Measurements from ENCODE around the gene RPUSD1. TPM values are rescaled to one million over a fixed set of nuclear protein-coding genes. Genes with fewer than 3 reads are reported as not detected.

Gene RPUSD1
- total RNA-seq, 1 donor from 2014 or later: 28.5 TPM

DNA sequence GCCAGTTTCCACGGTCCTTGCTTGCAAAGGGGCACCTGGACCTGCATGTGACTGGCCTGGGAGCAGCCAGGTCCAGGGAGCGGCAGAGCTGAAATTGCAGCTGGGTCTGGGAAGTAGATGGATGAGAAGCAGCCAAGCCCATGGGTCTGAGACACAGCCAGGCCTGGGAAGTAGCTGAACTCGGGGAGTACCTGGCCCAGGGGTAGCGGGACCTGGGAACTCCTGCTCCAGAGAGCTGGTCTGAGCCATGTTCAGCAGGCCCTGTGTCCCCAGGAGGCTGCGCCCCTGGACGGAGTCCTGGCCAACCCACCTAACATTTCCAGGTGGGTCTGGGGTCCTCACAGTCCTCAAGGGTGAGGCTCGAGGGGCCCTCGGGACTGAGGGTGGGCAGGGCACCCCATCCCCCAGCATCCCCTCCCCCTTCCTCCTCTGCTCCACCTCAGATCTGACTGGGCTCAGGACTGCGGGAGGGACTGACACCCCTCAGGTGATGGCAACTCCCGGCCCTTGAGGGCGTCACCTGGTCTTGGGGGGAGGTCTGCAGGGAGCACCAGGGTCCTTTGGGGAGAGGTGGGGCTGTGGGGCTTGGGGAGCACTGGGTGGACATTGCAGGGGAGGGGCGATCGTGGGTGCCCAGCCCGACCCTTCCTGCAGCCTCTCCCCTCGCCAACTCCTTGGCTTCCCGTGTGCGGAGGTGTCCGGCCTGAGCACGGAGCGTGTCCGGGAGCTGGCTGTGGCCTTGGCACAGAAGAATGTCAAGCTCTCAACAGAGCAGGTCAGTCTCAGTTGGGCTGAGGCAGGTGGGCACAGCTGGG, 24.6 kb downstream of the RPUSD1 start:
- Mint-ChIP-seq H3K36me3 (ENCODE audit: unreplicated experiment) (no peaks in the 10 kb centered on the region), H3K9me3 (ENCODE audit: unreplicated experiment) (no peaks in the 10 kb centered on the region), H3K4me3 (ENCODE audit: unreplicated experiment) (no peak overlapping the region), H3K4me1 (ENCODE audit: low read depth, unreplicated experiment) (no peaks in the 10 kb centered on the region), H3K27me3 (ENCODE audit: unreplicated experiment) (peaks cover 5% of the 10 kb centered on the region), H3K27ac (ENCODE audit: unreplicated experiment) (no peak overlapping the region)
- TF ChIP-seq, protein P1, sequence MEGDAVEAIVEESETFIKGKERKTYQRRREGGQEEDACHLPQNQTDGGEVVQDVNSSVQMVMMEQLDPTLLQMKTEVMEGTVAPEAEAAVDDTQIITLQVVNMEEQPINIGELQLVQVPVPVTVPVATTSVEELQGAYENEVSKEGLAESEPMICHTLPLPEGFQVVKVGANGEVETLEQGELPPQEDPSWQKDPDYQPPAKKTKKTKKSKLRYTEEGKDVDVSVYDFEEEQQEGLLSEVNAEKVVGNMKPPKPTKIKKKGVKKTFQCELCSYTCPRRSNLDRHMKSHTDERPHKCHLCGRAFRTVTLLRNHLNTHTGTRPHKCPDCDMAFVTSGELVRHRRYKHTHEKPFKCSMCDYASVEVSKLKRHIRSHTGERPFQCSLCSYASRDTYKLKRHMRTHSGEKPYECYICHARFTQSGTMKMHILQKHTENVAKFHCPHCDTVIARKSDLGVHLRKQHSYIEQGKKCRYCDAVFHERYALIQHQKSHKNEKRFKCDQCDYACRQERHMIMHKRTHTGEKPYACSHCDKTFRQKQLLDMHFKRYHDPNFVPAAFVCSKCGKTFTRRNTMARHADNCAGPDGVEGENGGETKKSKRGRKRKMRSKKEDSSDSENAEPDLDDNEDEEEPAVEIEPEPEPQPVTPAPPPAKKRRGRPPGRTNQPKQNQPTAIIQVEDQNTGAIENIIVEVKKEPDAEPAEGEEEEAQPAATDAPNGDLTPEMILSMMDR (IDR thresholded peaks at IDR 0.05; ENCODE audit: partially characterized antibody, unreplicated experiment): no peak
- no peak for DNase-seq

GRCh38 chr16:762595-763268, 25.4 kb downstream of the RPUSD1 start:
- no peak overlapping the region for H3K4me3 Mint-ChIP-seq (ENCODE audit: unreplicated experiment)
- H3K4me1 Mint-ChIP-seq (ENCODE audit: low read depth, unreplicated experiment): no peaks in the 10 kb centered on the region
- H3K27ac Mint-ChIP-seq (ENCODE audit: unreplicated experiment): no peak overlapping the region
- H3K36me3 Mint-ChIP-seq (ENCODE audit: unreplicated experiment): no peaks in the 10 kb centered on the region
- no peaks in the 10 kb centered on the region for H3K9me3 Mint-ChIP-seq (ENCODE audit: unreplicated experiment)
- peaks cover 5% of the 10 kb centered on the region for H3K27me3 Mint-ChIP-seq (ENCODE audit: unreplicated experiment)
- TF ChIP-seq, protein P1 (IDR thresholded peaks at IDR 0.05; ENCODE audit: partially characterized antibody, unreplicated experiment): no peak
- DNase-seq: no peak

GRCh38 chr16:761625-762513, 26.3 kb downstream of the RPUSD1 start:
- H3K4me3 Mint-ChIP-seq (ENCODE audit: unreplicated experiment): no peak overlapping the region
- H3K36me3 Mint-ChIP-seq (ENCODE audit: unreplicated experiment): no peaks in the 10 kb centered on the region
- no peaks in the 10 kb centered on the region for H3K4me1 Mint-ChIP-seq (ENCODE audit: low read depth, unreplicated experiment)
- H3K9me3 Mint-ChIP-seq (ENCODE audit: unreplicated experiment): no peaks in the 10 kb centered on the region
- TF ChIP-seq, protein P1 (IDR thresholded peaks at IDR 0.05; ENCODE audit: partially characterized antibody, unreplicated experiment): no peak
- no peak overlapping the region for H3K27ac Mint-ChIP-seq (ENCODE audit: unreplicated experiment)
- DNase-seq: no peak
- H3K27me3 Mint-ChIP-seq (ENCODE audit: unreplicated experiment): peaks cover 7% of the 10 kb centered on the region

DNA sequence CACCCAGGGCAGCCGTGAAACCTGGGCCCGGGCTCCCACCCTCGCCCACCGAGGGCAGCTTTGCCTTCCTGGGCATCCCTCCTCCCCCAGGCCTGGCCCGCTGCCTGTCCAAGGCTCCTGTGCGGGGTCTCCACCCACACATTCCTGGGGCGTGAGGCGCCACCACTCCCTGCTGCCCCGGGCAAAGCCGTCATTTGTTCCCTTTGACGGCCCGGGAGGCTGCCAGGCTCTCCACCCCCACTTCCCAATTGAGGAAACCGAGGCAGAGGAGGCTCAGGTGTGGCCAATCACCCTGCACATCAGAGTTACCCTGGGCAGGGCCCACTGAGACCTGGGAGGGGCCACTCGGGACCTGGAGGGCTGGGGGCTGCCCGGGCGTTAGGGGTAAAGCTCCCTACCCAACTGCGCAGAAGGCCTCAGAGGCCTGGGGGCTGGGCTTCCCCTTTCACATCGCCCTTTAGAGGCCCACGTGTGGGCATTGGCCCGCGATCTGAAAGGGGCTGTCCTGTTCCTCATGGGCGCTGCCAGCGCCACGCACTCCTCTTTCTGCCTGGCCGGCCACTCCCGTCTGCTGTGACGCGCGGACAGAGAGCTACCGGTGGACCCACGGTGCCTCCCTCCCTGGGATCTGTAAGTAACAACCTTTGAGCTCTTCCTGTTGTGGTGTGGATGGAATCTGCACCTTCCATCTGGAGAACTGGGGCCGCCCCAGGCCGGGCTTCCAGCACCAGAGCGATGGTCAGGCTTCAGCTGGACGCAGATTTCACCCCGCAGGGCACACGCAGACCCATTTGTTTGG, 27.4 kb downstream of the RPUSD1 start, which contains the start of gene MSLN:
Gene MSLN (plus strand): TSS at position 190 of the 799 bp plus-strand sequence. CDS start 1,947 bp downstream, outside the sequence.
- TF ChIP-seq, protein P1 (IDR thresholded peaks at IDR 0.05; ENCODE audit: partially characterized antibody, unreplicated experiment): no peak
- no peak for DNase-seq
- H3K9me3 Mint-ChIP-seq (ENCODE audit: unreplicated experiment): peaks cover 3% of the 10 kb centered on the region
- peaks cover 7% of the 10 kb centered on the region for H3K27me3 Mint-ChIP-seq (ENCODE audit: unreplicated experiment)
- no peak within 1 kb of the TSS for H3K4me3 Mint-ChIP-seq (ENCODE audit: unreplicated experiment)
- no peaks in the 10 kb centered on the region for H3K4me1 Mint-ChIP-seq (ENCODE audit: low read depth, unreplicated experiment)
- peaks cover 5% of the 10 kb centered on the region for H3K36me3 Mint-ChIP-seq (ENCODE audit: unreplicated experiment)
- no peak within 1 kb of the TSS for H3K27ac Mint-ChIP-seq (ENCODE audit: unreplicated experiment)

All from glutamatergic neuron (in vitro differentiated cells).